SKM-1 (cell line): ENCODE results near the gene TBC1D1.

Experiments used
- DNase-seq: peaks from one replicate; lab custom pipeline; 2025; ENCODE audit not compliant: unreplicated experiment; lab: John Stamatoyannopoulos, UW

The TBC1D1 gene

GRCh38 chr4:38140643-38141203 lies 249.8 kb downstream of the TBC1D1 start:
- no peak for DNase-seq

DNA sequence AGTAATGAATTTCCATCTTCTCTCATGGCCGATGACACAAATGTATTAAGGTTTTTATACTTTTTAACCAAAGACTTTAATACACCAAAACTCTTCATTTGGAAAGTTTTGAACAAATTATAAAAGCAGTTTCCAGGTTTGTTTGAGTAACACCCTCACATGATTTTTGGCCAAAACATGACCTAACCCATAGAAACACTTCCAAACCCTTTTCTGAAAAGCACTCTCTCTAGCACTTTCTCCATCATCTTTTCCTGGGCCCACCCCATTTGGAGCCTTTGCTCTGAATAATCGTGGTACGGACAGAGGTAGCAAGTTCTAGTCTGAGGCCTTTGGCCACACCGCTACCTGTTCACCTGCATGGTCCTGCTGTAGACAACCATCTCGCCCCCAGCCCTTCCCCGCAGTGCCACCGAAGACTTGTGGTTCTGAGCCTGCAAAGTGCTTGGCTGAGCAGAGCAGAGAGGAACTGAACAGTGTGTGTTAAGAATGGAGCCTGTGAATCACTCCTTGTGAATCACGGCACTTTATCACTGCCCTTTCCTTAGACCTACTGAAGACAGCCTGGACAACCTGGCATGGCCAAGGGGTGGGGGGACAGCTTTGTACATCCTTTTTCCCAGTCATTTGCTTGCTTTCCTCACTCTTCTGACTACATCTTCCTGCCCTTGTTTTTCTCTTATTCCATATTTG lies 251.1 kb downstream of the TBC1D1 start:
- DNase-seq = no peak

DNA sequence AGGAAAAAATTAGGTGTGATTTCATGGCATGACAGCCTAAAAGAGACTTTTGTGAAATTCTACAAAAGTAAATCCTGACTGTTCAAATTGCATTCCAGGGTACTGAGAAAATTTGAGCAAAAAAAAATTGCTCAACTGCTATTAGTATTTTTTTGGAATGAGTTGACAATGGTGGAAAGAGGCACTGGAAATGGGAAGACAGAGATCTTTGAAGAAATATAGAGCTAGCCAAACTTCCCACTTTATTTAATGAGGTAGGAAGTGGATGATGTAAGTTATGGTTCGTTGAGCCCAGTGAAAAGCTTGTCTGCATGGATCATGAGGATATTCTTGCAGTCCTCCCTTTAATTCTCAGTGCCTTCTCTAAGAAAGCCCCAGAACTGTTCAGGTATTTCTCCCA lies 253.1 kb downstream of the TBC1D1 start:
- DNase-seq = no peak

GRCh38 chr4:38145033-38145678 lies 254.3 kb downstream of the TBC1D1 start:
- DNase-seq = no peak

- DNase-seq = no peak
These were observed 254.9 kb downstream of the TBC1D1 start for GRCh38 chr4:38145741-38146140.

DNA sequence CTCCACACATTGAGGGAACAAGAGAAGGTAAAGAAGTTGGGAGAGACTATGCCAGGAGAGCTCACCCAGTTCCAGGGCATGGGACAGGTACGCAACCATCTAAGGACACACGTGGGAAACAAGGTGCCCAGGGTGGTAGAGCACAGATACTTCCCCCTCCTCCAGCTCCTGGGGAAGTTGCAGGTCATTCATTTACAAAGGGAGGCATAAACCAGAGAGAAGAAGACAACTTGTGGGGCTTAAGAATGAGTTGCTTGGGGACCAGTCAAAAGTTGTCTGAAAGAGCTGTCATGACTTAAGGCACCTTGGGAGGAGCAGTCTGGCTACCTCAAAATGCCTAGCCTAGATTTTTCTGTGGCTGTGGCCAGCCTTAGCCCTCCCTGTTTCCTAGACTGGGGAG lies 255.5 kb downstream of the TBC1D1 start:
- DNase-seq = no peak

DNA sequence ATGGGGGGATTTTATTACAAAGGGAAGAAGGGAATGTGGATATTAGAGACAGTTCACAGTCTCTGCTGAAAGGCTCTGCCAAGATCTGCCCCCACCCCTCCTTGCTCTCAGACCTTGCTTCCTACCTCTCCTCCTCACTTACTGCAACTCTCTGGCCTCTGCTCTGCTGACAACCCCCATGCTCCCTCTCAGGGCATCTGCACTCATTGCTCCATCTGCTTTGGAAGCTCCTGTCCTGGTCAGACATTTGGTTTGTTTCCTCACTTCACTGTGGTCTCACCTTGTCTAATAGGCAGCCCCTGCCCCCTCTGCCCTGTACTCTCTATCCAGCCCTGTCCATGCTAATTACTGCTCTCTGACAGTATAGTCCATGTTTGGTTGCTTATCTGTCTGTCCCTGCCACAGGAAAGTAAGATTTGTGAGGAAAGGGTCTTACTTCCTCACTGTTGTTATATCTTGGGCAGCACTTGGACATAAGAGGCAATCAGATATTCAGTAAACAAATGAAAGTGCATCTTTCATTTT lies 258.6 kb downstream of the TBC1D1 start:
- DNase-seq = no peak

GRCh38 chr4:38149997-38150671 lies 259.2 kb downstream of the TBC1D1 start:
- DNase-seq = no peak

- DNase-seq = no peak
These were observed 259.9 kb downstream of the TBC1D1 start for GRCh38 chr4:38150766-38151165.

DNA sequence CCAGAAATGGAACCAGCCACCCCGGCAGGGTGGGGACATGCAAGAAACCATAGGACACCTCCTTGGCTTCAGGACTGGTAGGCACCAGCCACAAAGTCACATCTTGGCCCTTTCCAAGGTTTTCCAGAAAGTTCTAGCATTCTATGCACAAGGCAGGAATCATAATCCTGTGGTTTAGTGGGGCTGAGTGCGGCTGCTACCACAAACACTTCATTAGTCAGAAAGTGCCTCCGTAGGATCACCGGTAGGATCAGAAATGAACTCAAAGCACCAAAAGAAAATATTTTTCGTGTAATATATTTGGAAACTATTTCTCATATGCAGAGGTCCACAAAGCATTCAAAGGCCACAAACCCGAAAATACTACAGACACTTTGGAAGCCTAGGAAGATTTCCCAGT lies 261.0 kb downstream of the TBC1D1 start:
- DNase-seq = no peak

GRCh38 chr4:38152305-38152704 lies 261.4 kb downstream of the TBC1D1 start:
- DNase-seq = no peak

- no peak for DNase-seq
These were observed 262.0 kb downstream of the TBC1D1 start for GRCh38 chr4:38152721-38153386.

DNA sequence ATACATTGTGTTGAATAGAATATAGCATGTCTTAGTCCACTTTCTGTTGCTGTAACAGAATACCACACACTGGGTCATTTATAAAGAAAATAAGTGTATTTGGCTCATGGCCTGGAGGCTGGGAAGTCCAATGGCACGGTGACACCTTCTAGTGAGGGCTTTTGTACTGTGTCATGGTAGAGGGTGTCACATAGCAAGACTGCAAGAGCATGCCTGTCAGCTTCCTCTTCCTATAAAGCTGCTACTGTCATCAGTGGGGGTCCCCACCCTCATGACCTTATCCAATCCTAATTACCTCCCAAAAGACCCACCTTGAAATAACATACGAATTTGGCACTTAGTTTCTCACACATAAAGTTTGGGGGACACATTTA lies 262.5 kb downstream of the TBC1D1 start:
- DNase-seq = no peak

DNA sequence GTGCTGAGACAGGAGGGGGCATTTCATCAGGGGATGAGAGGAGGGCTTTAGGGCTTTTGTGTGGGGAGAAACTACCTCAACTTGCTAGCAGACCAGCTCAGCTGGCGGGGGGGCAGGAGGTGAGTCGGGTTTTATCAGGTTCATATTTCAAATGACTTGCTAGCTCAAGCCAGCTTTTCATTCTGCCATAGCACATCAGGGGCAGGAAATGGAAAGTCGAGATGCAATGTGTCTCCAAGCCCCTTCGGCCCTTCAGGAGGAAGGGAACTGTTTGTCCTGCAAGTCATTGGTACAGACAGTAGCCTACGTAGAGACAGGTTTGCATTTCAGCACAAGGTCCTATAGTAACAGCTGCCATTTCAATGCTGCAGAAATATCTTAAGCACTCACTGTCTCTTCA lies 263.4 kb downstream of the TBC1D1 start:
- no peak for DNase-seq

DNA sequence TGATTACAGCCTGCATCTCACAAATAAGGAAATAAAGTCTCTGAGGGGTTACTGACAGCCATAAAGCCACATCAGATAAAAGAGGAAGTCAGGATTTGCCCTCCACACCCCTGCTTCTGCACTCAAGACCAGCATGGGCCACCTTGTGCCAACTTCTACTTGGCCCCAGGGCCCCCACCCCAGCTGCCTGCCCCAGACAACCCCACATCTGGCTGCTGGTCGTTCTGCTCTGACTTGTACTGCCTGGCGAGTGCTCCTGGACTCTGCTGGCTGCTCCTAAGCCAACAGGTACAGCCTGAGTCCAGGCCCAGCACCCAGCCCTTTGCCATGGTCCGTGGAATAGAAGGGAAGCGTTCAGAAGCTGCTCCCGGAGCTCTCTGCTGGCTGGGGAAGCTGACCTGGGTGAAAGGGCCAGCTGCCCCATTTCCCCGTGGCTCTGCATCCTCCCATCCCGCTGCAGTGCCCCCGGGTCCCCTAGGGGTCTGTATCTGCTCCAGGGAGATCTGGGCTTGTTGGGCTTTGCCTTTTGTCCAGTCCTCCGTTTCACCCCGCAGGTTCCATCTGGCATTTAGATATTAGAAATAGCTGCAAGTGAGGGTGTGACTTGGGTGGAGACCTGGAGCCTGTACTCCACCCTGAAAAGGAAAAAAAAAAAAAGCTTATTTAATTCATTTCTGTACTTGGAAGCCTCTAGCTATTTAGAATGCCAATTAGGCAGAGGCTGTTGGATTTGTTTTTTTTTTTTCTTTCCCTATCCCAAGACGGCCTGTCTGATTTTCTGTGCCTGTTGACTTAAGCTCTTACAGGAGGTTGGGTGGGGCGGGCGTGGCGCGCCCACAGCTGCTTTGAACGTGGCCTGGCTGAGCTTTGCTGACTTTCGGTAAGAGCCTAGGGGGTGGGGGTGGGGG lies 264.1 kb downstream of the TBC1D1 start:
- DNase-seq = no peak

DNA sequence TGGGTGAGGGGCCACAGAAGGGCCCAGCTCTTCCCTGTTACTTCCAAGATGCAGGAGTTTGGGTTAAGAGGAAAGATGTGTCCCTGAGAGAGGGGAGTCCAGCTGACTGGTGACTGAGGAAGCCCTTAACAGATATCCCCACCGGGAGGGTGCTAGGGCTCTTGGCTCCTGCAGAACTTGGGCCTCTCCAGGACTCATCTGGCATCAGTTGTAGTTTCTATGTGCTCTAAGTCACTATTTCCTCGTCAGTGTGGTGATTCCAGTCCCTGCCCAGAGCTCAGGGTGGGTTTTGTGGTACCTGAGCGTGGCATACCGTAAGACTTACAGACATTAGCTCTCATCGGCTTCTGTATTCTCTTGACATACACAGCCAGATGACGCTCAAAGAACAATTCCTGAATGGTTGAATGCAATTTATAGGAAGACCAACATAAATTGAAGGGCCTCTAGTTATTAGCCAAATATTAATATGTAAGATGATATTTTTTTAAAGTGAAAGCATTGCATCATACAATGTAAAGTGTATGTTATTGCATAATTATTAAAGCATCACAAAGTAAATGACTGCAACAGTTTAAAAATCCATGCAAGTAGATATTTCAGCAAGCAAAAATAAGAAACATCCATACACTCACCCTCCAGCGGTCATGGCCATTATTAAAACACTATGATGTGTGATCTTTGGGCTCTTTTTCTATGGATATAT lies 264.9 kb downstream of the TBC1D1 start:
- no peak for DNase-seq

DNA sequence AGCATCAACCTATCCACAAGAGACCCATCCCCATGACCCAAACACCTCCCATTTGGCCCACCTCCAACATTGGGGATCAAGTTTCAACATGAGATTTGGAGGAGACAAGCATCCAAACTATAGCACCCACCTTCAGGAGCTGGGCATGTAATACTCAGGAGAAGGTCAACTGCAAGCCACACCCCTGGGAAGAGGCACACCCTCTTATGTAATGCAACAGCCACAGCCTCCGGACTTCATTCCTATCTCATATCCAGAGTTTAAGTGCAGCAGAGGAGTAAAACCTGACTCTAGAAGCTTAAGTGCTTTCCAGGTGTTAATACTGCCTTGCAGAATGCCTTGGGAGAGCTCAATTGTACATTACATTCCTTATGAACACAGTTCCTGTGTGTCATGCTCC lies 266.7 kb downstream of the TBC1D1 start:
- no peak for DNase-seq

DNA sequence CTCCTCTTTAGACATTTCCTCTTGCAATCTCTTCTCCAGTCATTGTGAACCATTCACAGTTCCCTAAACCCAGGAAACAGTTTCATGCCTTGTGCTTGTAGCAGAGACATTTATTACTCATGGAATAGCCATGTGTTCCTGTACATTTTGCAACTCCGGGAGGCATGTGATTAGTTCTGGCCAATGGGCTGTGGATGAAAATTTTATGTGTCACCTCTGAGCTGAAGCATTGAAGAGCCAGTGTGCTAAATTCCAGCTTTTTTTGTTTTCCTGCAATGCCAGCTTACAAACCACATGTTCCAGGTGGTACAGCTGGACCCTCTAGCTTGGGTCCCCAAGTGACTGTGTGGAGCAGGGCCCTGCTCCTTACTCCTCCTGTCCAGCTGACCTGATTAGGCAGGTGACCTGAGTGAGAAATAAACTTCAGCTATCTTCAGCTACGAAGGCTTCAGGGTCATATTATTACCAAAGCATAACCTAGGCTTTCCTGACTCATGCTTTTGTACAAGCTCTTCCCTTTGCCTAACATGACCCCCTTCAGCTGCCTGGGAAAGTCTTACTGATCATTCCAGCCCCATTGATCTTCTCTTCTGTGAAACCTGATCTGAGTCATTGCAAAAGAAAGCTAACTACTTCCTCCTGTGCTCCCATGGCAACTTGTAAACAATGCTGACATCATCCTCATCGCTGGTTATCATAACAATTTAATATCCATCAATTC lies 269.8 kb downstream of the TBC1D1 start:
- no peak for DNase-seq
